ENCODE data around the gene TBP.

The TBP gene

DNA sequence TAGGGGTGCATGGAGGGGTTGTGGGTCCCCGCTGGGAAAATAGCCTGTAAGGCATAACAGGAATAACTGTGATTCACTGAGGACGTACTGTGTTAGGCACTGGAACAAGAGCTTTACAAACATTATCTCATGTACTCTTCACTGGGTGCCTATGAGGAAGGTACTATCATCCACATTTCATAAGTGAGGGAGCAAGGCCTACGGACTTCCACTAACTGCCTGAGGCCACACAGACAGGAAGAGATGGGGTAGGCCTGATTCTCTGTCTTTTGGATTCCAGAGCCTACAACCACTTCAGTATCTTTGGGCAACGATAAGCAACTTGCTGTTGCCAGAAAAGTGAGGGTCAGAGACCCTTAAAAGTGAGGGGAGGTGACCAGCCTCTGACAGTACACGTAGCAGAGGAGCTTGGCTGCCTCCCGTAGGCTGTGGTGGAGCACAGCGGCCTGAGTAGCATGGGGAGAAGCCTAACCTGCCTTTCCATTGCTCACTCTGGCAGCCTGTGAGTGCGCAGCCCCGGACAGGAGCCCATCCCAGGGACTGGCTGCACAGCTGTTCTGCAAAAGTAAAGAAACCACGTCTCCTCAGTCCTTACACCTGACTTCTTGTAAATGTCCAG lies 31.5 kb upstream of the TBP start:
- H4K8ac ChIP-seq (ENCODE audit: low read depth, low read length), result no peak overlapping the region
- no peaks in the 10 kb centered on the region for H3K4me1 ChIP-seq (ENCODE audit: control insufficient read depth in 2 of 2, insufficient read depth in 1 of 2, low read depth in 1 of 2, low read length in 2 of 2)
- H2BK5ac ChIP-seq (ENCODE audit: low read length), result no peak overlapping the region
- H3K4me3 ChIP-seq (ENCODE audit: low read length in 2 of 2), result no peak overlapping the region
- no peak overlapping the region for H3K4me2 ChIP-seq (ENCODE audit: insufficient read depth, low read length, poor library complexity, severe bottlenecking)
- H2BK12ac ChIP-seq (ENCODE audit: low read length), result no peak overlapping the region
- peaks cover 0 to under 1% of the 10 kb centered on the region in 2 donors for H3K9me3 ChIP-seq (replicated peaks in 1 of 2; ENCODE audit: control insufficient read depth in 2 of 2, insufficient read depth in 1 of 2, low read depth in 1 of 2, low read length in 2 of 2)
- H3K14ac ChIP-seq (ENCODE audit: low read length), result no peak overlapping the region
- no peak overlapping the region for H2BK15ac ChIP-seq (ENCODE audit: low read length)
- no peak overlapping the region for H3K27ac ChIP-seq (replicated peaks; ENCODE audit: low read length)
- H4K91ac ChIP-seq (ENCODE audit: low read depth, low read length, poor library complexity), result no peak overlapping the region
- peak; percentile 33 for DNase-seq (ENCODE audit: low spot score)
- H3K18ac ChIP-seq (ENCODE audit: low read length), result no peak overlapping the region
- no peak overlapping the region for H3K9ac ChIP-seq (ENCODE audit: low read depth, low read length, poor library complexity)
- no peak overlapping the region for H2AK5ac ChIP-seq (ENCODE audit: low read depth, low read length)
- H3K4ac ChIP-seq (ENCODE audit: low read length), result no peak overlapping the region
- no peaks in the 10 kb centered on the region for H3K27me3 ChIP-seq (ENCODE audit: control insufficient read depth in 3 of 3, insufficient read depth in 3 of 3, low read depth in 1 of 3, low read length in 3 of 3)
- no peak overlapping the region for H2BK120ac ChIP-seq (ENCODE audit: low read depth, low read length)
- H3K23ac ChIP-seq (ENCODE audit: low read depth, low read length, poor library complexity), result no peak overlapping the region
- H3K36me3 ChIP-seq (replicated peaks in 1 of 2; ENCODE audit: control insufficient read depth in 2 of 2, insufficient read depth in 2 of 2, low read length in 2 of 2), result no peaks in the 10 kb centered on the region
- H3K79me1 ChIP-seq (ENCODE audit: low read depth, low read length), result no peaks in the 10 kb centered on the region
- no CpG with 5 or more reads among the region's 10 CpGs for WGBS, 2 donors (ENCODE audit: extremely low coverage in 2 of 2, insufficient read length in 2 of 2, insufficient replicate concordance in 1 of 2)
- no peak overlapping the region for H2AFZ ChIP-seq (ENCODE audit: low read length)

GRCh38 chr6:170523256-170524171 lies 30.7 kb upstream of the TBP start:
- Histone ChIP-seq H3K23ac (ENCODE audit: low read depth, low read length, poor library complexity) (no peak overlapping the region), H3K36me3 (replicated peaks in 1 of 2; ENCODE audit: control insufficient read depth in 2 of 2, insufficient read depth in 2 of 2, low read length in 2 of 2) (no peaks in the 10 kb centered on the region), H3K27ac (replicated peaks; ENCODE audit: low read length) (no peak overlapping the region), H2BK5ac (ENCODE audit: low read length) (no peak overlapping the region), H3K4me1 (ENCODE audit: control insufficient read depth in 2 of 2, insufficient read depth in 1 of 2, low read depth in 1 of 2, low read length in 2 of 2) (no peaks in the 10 kb centered on the region), H3K14ac (ENCODE audit: low read length) (no peak overlapping the region), H3K79me1 (ENCODE audit: low read depth, low read length) (no peaks in the 10 kb centered on the region), H3K9ac (ENCODE audit: low read depth, low read length, poor library complexity) (no peak overlapping the region), H3K27me3 (ENCODE audit: control insufficient read depth in 3 of 3, insufficient read depth in 3 of 3, low read depth in 1 of 3, low read length in 3 of 3) (no peaks in the 10 kb centered on the region), H2AK5ac (ENCODE audit: low read depth, low read length) (no peak overlapping the region), H2AFZ (ENCODE audit: low read length) (no peak overlapping the region), H3K4ac (ENCODE audit: low read length) (no peak overlapping the region), H2BK12ac (ENCODE audit: low read length) (no peak overlapping the region), H3K4me3 (ENCODE audit: low read length in 2 of 2) (no peak overlapping the region), H3K4me2 (ENCODE audit: insufficient read depth, low read length, poor library complexity, severe bottlenecking) (no peak overlapping the region), H4K91ac (ENCODE audit: low read depth, low read length, poor library complexity) (no peak overlapping the region), H2BK120ac (ENCODE audit: low read depth, low read length) (no peak overlapping the region), H3K9me3 (replicated peaks in 1 of 2; ENCODE audit: control insufficient read depth in 2 of 2, insufficient read depth in 1 of 2, low read depth in 1 of 2, low read length in 2 of 2) (peaks cover 0 to 2% of the 10 kb centered on the region in 2 donors), H4K8ac (ENCODE audit: low read depth, low read length) (peak overlapping the region; percentile 84), H3K18ac (ENCODE audit: low read length) (no peak overlapping the region), H2BK15ac (ENCODE audit: low read length) (peak overlapping the region; percentile 21)
- no CpG with 5 or more reads among the region's 9 CpGs for WGBS, 2 donors (ENCODE audit: extremely low coverage in 2 of 2, insufficient read length in 2 of 2, insufficient replicate concordance in 1 of 2)
- no peak for DNase-seq (ENCODE audit: low spot score)

- Histone ChIP-seq H2AK5ac (ENCODE audit: low read depth, low read length) (no peak overlapping the region), H3K9ac (ENCODE audit: low read depth, low read length, poor library complexity) (no peak overlapping the region), H3K4me1 (ENCODE audit: control insufficient read depth in 2 of 2, insufficient read depth in 1 of 2, low read depth in 1 of 2, low read length in 2 of 2) (no peaks in the 10 kb centered on the region), H2BK15ac (ENCODE audit: low read length) (peak overlapping the region; percentile 21), H3K27ac (replicated peaks; ENCODE audit: low read length) (no peak overlapping the region), H3K4me3 (ENCODE audit: low read length in 2 of 2) (no peak overlapping the region), H3K23ac (ENCODE audit: low read depth, low read length, poor library complexity) (no peak overlapping the region), H3K14ac (ENCODE audit: low read length) (no peak overlapping the region), H3K9me3 (replicated peaks in 1 of 2; ENCODE audit: control insufficient read depth in 2 of 2, insufficient read depth in 1 of 2, low read depth in 1 of 2, low read length in 2 of 2) (peaks cover 0 to 2% of the 10 kb centered on the region in 2 donors), H2BK12ac (ENCODE audit: low read length) (no peak overlapping the region), H3K36me3 (replicated peaks in 1 of 2; ENCODE audit: control insufficient read depth in 2 of 2, insufficient read depth in 2 of 2, low read length in 2 of 2) (no peaks in the 10 kb centered on the region), H3K4me2 (ENCODE audit: insufficient read depth, low read length, poor library complexity, severe bottlenecking) (no peak overlapping the region), H3K27me3 (ENCODE audit: control insufficient read depth in 3 of 3, insufficient read depth in 3 of 3, low read depth in 1 of 3, low read length in 3 of 3) (no peaks in the 10 kb centered on the region), H4K91ac (ENCODE audit: low read depth, low read length, poor library complexity) (no peak overlapping the region), H3K4ac (ENCODE audit: low read length) (no peak overlapping the region), H4K8ac (ENCODE audit: low read depth, low read length) (peak overlapping the region; percentile 84), H3K18ac (ENCODE audit: low read length) (no peak overlapping the region), H2AFZ (ENCODE audit: low read length) (no peak overlapping the region), H2BK120ac (ENCODE audit: low read depth, low read length) (no peak overlapping the region), H2BK5ac (ENCODE audit: low read length) (no peak overlapping the region), H3K79me1 (ENCODE audit: low read depth, low read length) (no peaks in the 10 kb centered on the region)
- no CpG with 5 or more reads among the region's 5 CpGs for WGBS, 2 donors (ENCODE audit: extremely low coverage in 2 of 2, insufficient read length in 2 of 2, insufficient replicate concordance in 1 of 2)
- DNase-seq (ENCODE audit: low spot score), result no peak
These were observed 30.0 kb upstream of the TBP start for GRCh38 chr6:170524172-170524502.

DNA sequence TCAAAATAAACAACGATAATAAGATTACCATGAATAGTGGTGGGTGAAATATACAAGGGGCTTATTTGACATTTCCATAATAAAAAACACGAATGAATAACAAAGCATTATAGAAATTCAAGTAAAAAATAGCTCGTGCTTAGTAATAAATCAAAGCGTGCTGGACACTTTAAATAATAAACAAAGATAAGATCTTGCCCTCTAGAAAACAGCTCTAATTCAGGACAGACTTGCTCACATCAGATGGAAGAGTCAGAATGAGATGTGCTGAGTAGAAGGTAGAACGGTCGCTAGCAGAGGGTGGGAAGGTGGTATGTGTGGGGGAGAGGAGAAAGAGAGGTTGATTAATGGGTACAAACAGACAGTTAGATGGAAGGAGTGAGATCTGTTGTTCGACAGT lies 28.4 kb upstream of the TBP start:
- Histone ChIP-seq H2BK120ac (ENCODE audit: low read depth, low read length) (no peak overlapping the region), H4K8ac (ENCODE audit: low read depth, low read length) (no peak overlapping the region), H2AK5ac (ENCODE audit: low read depth, low read length) (no peak overlapping the region), H3K27me3 (ENCODE audit: control insufficient read depth in 3 of 3, insufficient read depth in 3 of 3, low read depth in 1 of 3, low read length in 3 of 3) (no peaks in the 10 kb centered on the region), H3K18ac (ENCODE audit: low read length) (no peak overlapping the region), H3K27ac (replicated peaks; ENCODE audit: low read length) (no peak overlapping the region), H2AFZ (ENCODE audit: low read length) (no peak overlapping the region), H3K79me1 (ENCODE audit: low read depth, low read length) (no peaks in the 10 kb centered on the region), H3K4me3 (ENCODE audit: low read length in 2 of 2) (no peak overlapping the region), H3K9me3 (replicated peaks in 1 of 2; ENCODE audit: control insufficient read depth in 2 of 2, insufficient read depth in 1 of 2, low read depth in 1 of 2, low read length in 2 of 2) (peaks cover 0 to 2% of the 10 kb centered on the region in 2 donors), H3K4me1 (ENCODE audit: control insufficient read depth in 2 of 2, insufficient read depth in 1 of 2, low read depth in 1 of 2, low read length in 2 of 2) (no peaks in the 10 kb centered on the region), H3K4ac (ENCODE audit: low read length) (no peak overlapping the region), H2BK12ac (ENCODE audit: low read length) (no peak overlapping the region), H2BK5ac (ENCODE audit: low read length) (no peak overlapping the region), H3K9ac (ENCODE audit: low read depth, low read length, poor library complexity) (no peak overlapping the region), H2BK15ac (ENCODE audit: low read length) (no peak overlapping the region), H3K4me2 (ENCODE audit: insufficient read depth, low read length, poor library complexity, severe bottlenecking) (no peak overlapping the region), H3K14ac (ENCODE audit: low read length) (no peak overlapping the region), H3K23ac (ENCODE audit: low read depth, low read length, poor library complexity) (no peak overlapping the region), H4K91ac (ENCODE audit: low read depth, low read length, poor library complexity) (no peak overlapping the region), H3K36me3 (replicated peaks in 1 of 2; ENCODE audit: control insufficient read depth in 2 of 2, insufficient read depth in 2 of 2, low read length in 2 of 2) (no peaks in the 10 kb centered on the region)
- no peak for DNase-seq (ENCODE audit: low spot score)
- 100% methylated on average over 2 of the region's 7 CpGs for WGBS, 2 donors (ENCODE audit: extremely low coverage in 2 of 2, insufficient read length in 2 of 2, insufficient replicate concordance in 1 of 2)
